GM12891 (cell line): Measurements from ENCODE around the gene NDST4.

Experiments used
- PAX5 ChIP-seq: IDR thresholded peaks from 2 replicates; pipeline ENCODE4 v1.6.1; 2011; ENCODE audit warnings: low read length, moderate library complexity, mild to moderate bottlenecking; ENCODE audit not compliant: insufficient read depth, severe bottlenecking
- POLR2A ChIP-seq: IDR thresholded peaks from 2 replicates; pipeline ENCODE4 v1.6.1; 2011; ENCODE audit warnings: low read depth, low read length, control low read depth
- POLR2AphosphoS5 ChIP-seq: IDR thresholded peaks from 2 replicates; pipeline ENCODE4 v1.6.1; 2011; ENCODE audit warnings: low read depth, low read length, control low read depth
- POU2F2 ChIP-seq: IDR thresholded peaks from 2 replicates; pipeline ENCODE4 v1.6.1; 2011; ENCODE audit warnings: low read depth, mild to moderate bottlenecking, control low read depth, low read length, moderate library complexity
- SPI1 ChIP-seq: IDR thresholded peaks from 2 replicates; pipeline ENCODE4 v1.6.1; 2011; ENCODE audit warnings: low read depth, low read length, control low read depth
- TAF1 ChIP-seq: IDR thresholded peaks from 2 replicates; pipeline ENCODE4 v1.6.1; 2011; ENCODE audit warnings: low read depth, low read length, control low read depth

DNA sequence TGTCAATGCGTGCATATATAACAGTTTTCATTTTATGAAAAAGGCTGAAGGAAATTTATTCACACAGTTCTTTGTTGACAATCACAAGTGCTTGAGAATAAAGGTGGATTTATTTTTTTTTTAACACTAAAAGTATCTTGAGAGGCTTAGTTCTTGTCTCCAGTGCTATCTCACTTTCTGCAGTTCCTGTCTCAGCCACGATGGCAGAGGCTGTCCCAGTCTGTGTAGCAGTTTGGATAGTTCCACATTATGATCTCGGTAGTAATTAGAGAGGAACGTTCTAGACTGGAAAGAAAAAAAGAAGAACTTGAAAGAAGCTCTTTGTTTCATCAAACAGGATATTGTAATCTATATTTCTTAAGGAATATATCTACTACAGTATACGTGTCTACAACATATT, 285.8 kb downstream of the NDST4 start:
- no peak for TF ChIP-seq POLR2A
- TF ChIP-seq POLR2AphosphoS5: no peak
- no peak for TF ChIP-seq TAF1
- no peak for TF ChIP-seq POU2F2
- no peak for TF ChIP-seq PAX5
- TF ChIP-seq SPI1: no peak
